HepG2 (cell line): ENCODE measurements around the gene VPS4B. TPM values are rescaled to one million over a fixed set of nuclear protein-coding genes. Genes with fewer than 3 reads are reported as not detected.

Source experiments
- BCL6 ChIP-seq: IDR thresholded peaks from 2 replicates; pipeline ENCODE4 v1.6.1; 2016; ENCODE audit warnings: missing genetic modification reagents, missing compliant biosample characterization
- CBX1 ChIP-seq: IDR thresholded peaks from one replicate; pipeline ENCODE4 v1.6.1; 2016; ENCODE audit warnings: antibody characterized with exemption, low read depth
- CHD2 ChIP-seq: IDR thresholded peaks from 2 replicates; pipeline ENCODE4 v1.6.1; 2011; ENCODE audit warnings: low read depth, low read length, improper control_type of control experiment
- FOXA3 ChIP-seq: IDR thresholded peaks from 2 replicates; pipeline ENCODE4 v1.6.1; 2016; ENCODE audit warnings: missing genetic modification reagents, missing compliant biosample characterization
- KLF11 ChIP-seq: IDR thresholded peaks from 2 replicates; pipeline ENCODE4 v1.6.1; 2016; ENCODE audit warnings: missing compliant biosample characterization
- MNT ChIP-seq: fragments of 450-650 bp; IDR thresholded peaks from 2 replicates; pipeline ENCODE4 v1.6.1; 2016
- MZF1 ChIP-seq: sonication (generic); formaldehyde crosslinking; IDR thresholded peaks from 2 replicates; pipeline ENCODE4 v1.8.1; 2023; ENCODE audit warnings: mild to moderate bottlenecking, missing genetic modification reagents, borderline replicate concordance
- NCOR1 ChIP-seq: fragments of 200-600 bp; sonication (generic); IDR thresholded peaks from 2 replicates; pipeline ENCODE4 v1.7.0; 2017; ENCODE audit warnings: antibody characterized with exemption, low read length, borderline replicate concordance
- STAG1 ChIP-seq: sonication (generic); formaldehyde crosslinking; IDR thresholded peaks from 2 replicates; pipeline ENCODE4 v1.4.0; 2020; ENCODE audit warnings: missing genetic modification reagents
- ZNF564 ChIP-seq: sonication (generic); formaldehyde crosslinking; IDR thresholded peaks from 2 replicates; pipeline ENCODE4 v1.8.1; 2023; ENCODE audit warnings: mild to moderate bottlenecking, missing genetic modification reagents
- ZSCAN25 ChIP-seq: sonication (generic); formaldehyde crosslinking; IDR thresholded peaks from 2 replicates; pipeline ENCODE4 v1.8.0; 2022; ENCODE audit warnings: mild to moderate bottlenecking, missing genetic modification reagents
- polyA plus RNA-seq, 8 experiments: library from polyadenylated mRNA; depleted of rRNA in 3 of 8; stranded (reverse) in 7 of 8; unstranded in 1 of 8; fragments of >200 nt; fragmentation: Illumina TruSeq in 4 of 8; extraction: Trizol in 4 of 8; gene quantifications; 2 replicates each; pipeline versions ENCODE4 v1.2.1 to v1.2.3, GENCODE V29; 2011 to 2016; ENCODE audit warnings: low read depth in 4 of 8, missing spikeins in 1 of 8, mixed read lengths in 1 of 8; ENCODE audit not compliant: insufficient read depth in 1 of 8
- total RNA-seq, 5 experiments: library from RNA; depleted of rRNA; stranded (reverse); fragments of >200 nt; fragmentation: Illumina TruSeq; extraction: Trizol; gene quantifications; 2 replicates each; pipeline ENCODE4 v1.2.3, GENCODE V29; 2016; ENCODE audit warnings: low read depth in 1 of 5
- TF ChIP-seq, protein P1 (sequence below): sonication (generic); formaldehyde crosslinking; IDR thresholded peaks from 2 replicates; pipeline ENCODE4; 2020; ENCODE audit warnings: missing genetic modification reagents, mild to moderate bottlenecking, borderline replicate concordance
- TF ChIP-seq, protein P2 (sequence below): sonication (generic); formaldehyde crosslinking; IDR thresholded peaks from 2 replicates; pipeline ENCODE4 v1.4.0; 2020; ENCODE audit warnings: mild to moderate bottlenecking, missing genetic modification reagents
- TF ChIP-seq, protein P3 (sequence below): sonication (generic); formaldehyde crosslinking; IDR thresholded peaks from 2 replicates; pipeline ENCODE4 v1.4.0; 2020; ENCODE audit warnings: missing genetic modification reagents
- TF ChIP-seq, protein P4 (sequence below): sonication (generic); formaldehyde crosslinking; IDR thresholded peaks from 2 replicates; pipeline ENCODE4 v1.4.0; 2020; ENCODE audit warnings: missing genetic modification reagents
- TF ChIP-seq, protein P5 (sequence below): sonication (generic); formaldehyde crosslinking; IDR thresholded peaks from 2 replicates; pipeline ENCODE4 v1.4.0; 2020; ENCODE audit warnings: missing genetic modification reagents
- TF ChIP-seq, protein P6 (sequence below): sonication (generic); formaldehyde crosslinking; IDR thresholded peaks from 2 replicates; pipeline ENCODE4 v1.4.0; 2020; ENCODE audit warnings: mild to moderate bottlenecking, missing genetic modification reagents

VPS4B gene
- total and polyA plus RNA-seq, 2 of the 13 experiments (the other 11 are each of a cell fraction or from before 2014, with no cell fraction given): 12.8 to 25.9 TPM

GRCh38 chr18:63410792-63411191 is 11.5 kb downstream of the VPS4B start (continued):
- TF ChIP-seq CBX1 (no peak), MZF1 (no peak), NCOR1 (no peak), FOXA3 (CRISPR knock-in tag) (0 out of 2 replicates have a peak, but pooled peaks have one; percentile 22), KLF11 (CRISPR knock-in tag) (no peak), STAG1 (no peak), ZSCAN25 (CRISPR knock-in tag) (no peak), BCL6 (CRISPR knock-in tag) (no peak), CHD2 (no peak), MNT (peak; percentile 34; the same call in 1 of the 2 replicates), ZNF564 (CRISPR knock-in tag) (no peak)
- TF ChIP-seq, protein P1, sequence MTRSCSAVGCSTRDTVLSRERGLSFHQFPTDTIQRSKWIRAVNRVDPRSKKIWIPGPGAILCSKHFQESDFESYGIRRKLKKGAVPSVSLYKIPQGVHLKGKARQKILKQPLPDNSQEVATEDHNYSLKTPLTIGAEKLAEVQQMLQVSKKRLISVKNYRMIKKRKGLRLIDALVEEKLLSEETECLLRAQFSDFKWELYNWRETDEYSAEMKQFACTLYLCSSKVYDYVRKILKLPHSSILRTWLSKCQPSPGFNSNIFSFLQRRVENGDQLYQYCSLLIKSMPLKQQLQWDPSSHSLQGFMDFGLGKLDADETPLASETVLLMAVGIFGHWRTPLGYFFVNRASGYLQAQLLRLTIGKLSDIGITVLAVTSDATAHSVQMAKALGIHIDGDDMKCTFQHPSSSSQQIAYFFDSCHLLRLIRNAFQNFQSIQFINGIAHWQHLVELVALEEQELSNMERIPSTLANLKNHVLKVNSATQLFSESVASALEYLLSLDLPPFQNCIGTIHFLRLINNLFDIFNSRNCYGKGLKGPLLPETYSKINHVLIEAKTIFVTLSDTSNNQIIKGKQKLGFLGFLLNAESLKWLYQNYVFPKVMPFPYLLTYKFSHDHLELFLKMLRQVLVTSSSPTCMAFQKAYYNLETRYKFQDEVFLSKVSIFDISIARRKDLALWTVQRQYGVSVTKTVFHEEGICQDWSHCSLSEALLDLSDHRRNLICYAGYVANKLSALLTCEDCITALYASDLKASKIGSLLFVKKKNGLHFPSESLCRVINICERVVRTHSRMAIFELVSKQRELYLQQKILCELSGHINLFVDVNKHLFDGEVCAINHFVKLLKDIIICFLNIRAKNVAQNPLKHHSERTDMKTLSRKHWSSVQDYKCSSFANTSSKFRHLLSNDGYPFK (CRISPR knock-in tag): no peak
- TF ChIP-seq, protein P2, sequence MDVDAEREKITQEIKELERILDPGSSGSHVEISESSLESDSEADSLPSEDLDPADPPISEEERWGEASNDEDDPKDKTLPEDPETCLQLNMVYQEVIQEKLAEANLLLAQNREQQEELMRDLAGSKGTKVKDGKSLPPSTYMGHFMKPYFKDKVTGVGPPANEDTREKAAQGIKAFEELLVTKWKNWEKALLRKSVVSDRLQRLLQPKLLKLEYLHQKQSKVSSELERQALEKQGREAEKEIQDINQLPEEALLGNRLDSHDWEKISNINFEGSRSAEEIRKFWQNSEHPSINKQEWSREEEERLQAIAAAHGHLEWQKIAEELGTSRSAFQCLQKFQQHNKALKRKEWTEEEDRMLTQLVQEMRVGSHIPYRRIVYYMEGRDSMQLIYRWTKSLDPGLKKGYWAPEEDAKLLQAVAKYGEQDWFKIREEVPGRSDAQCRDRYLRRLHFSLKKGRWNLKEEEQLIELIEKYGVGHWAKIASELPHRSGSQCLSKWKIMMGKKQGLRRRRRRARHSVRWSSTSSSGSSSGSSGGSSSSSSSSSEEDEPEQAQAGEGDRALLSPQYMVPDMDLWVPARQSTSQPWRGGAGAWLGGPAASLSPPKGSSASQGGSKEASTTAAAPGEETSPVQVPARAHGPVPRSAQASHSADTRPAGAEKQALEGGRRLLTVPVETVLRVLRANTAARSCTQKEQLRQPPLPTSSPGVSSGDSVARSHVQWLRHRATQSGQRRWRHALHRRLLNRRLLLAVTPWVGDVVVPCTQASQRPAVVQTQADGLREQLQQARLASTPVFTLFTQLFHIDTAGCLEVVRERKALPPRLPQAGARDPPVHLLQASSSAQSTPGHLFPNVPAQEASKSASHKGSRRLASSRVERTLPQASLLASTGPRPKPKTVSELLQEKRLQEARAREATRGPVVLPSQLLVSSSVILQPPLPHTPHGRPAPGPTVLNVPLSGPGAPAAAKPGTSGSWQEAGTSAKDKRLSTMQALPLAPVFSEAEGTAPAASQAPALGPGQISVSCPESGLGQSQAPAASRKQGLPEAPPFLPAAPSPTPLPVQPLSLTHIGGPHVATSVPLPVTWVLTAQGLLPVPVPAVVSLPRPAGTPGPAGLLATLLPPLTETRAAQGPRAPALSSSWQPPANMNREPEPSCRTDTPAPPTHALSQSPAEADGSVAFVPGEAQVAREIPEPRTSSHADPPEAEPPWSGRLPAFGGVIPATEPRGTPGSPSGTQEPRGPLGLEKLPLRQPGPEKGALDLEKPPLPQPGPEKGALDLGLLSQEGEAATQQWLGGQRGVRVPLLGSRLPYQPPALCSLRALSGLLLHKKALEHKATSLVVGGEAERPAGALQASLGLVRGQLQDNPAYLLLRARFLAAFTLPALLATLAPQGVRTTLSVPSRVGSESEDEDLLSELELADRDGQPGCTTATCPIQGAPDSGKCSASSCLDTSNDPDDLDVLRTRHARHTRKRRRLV (CRISPR knock-in tag): no peak
- TF ChIP-seq, protein P3, sequence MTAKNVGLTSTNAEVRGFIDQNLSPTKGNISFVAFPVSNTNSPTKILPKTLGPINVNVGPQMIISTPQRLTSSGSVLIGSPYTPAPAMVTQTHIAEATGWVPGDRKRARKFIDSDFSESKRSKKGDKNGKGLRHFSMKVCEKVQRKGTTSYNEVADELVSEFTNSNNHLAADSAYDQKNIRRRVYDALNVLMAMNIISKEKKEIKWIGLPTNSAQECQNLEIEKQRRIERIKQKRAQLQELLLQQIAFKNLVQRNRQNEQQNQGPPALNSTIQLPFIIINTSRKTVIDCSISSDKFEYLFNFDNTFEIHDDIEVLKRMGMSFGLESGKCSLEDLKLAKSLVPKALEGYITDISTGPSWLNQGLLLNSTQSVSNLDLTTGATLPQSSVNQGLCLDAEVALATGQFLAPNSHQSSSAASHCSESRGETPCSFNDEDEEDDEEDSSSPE (CRISPR knock-in tag): no peak
- TF ChIP-seq, protein P4, sequence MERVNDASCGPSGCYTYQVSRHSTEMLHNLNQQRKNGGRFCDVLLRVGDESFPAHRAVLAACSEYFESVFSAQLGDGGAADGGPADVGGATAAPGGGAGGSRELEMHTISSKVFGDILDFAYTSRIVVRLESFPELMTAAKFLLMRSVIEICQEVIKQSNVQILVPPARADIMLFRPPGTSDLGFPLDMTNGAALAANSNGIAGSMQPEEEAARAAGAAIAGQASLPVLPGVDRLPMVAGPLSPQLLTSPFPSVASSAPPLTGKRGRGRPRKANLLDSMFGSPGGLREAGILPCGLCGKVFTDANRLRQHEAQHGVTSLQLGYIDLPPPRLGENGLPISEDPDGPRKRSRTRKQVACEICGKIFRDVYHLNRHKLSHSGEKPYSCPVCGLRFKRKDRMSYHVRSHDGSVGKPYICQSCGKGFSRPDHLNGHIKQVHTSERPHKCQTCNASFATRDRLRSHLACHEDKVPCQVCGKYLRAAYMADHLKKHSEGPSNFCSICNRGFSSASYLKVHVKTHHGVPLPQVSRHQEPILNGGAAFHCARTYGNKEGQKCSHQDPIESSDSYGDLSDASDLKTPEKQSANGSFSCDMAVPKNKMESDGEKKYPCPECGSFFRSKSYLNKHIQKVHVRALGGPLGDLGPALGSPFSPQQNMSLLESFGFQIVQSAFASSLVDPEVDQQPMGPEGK (CRISPR knock-in tag): no peak
- TF ChIP-seq, protein P5, sequence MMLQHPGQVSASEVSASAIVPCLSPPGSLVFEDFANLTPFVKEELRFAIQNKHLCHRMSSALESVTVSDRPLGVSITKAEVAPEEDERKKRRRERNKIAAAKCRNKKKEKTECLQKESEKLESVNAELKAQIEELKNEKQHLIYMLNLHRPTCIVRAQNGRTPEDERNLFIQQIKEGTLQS (CRISPR knock-in tag): peak; percentile 52; the same call in 1 of the 2 replicates
- TF ChIP-seq, protein P6, sequence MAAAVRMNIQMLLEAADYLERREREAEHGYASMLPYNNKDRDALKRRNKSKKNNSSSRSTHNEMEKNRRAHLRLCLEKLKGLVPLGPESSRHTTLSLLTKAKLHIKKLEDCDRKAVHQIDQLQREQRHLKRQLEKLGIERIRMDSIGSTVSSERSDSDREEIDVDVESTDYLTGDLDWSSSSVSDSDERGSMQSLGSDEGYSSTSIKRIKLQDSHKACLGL (CRISPR knock-in tag): no peak
